T-helper 2 cell (primary cell): ENCODE measurements around the gene LYSMD4.

ENCODE experiments used
- DNase-seq, 5 experiments: peaks; one replicate each; pipeline versions ENCODE4 v3.0.0 to v3.0.0-alpha.2; 2012 to 2022

LYSMD4 gene

GRCh38 chr15:99731336-99732123 lies 1.7 kb downstream of the LYSMD4 start:
- DNase-seq, result no peak

- DNase-seq, result no peak
Observed at GRCh38 chr15:99729920-99730319, 3.3 kb downstream of the LYSMD4 start.

DNA sequence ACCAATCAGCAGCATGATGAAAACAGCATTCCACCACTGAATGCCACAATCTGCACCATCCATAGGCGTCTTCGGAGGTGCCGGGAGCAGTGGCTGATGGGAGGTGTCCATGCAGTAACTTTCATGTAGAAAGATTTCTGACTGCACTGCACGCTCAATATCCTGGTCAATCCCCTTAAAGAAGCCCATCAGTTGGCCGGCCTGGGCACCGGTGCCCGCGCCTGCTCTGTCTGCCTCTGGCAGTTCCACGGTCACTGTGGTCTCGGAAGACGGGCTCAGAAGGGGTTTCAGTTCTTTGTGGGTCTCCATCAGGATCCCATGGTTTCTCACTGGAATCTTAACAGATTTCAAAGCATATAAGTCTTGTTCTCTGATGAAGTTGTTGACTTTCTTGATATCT lies 3.9 kb downstream of the LYSMD4 start:
- no peak for DNase-seq

GRCh38 chr15:99728916-99729315 lies 4.3 kb downstream of the LYSMD4 start:
- DNase-seq, result no peak

DNA sequence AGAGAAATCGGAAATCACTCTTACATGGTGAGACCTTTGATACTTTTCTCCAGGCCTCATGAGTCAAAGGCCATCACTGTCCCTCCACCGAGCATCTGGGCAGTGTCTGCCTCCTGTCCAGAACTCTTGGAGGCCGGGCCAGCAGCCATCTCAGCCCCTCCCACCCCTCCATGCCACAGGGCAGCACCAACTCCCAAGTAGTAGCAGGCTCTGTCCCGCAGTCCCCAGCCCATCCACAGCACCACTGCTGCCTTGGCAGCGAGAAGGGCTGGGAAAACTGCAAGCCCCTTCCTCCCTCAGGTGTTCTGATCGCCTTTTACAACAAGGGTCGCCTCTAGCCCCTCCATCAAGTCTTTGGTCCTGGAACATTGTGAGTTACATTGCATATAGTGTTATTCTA lies 5.5 kb downstream of the LYSMD4 start:
- no peak for DNase-seq

DNA sequence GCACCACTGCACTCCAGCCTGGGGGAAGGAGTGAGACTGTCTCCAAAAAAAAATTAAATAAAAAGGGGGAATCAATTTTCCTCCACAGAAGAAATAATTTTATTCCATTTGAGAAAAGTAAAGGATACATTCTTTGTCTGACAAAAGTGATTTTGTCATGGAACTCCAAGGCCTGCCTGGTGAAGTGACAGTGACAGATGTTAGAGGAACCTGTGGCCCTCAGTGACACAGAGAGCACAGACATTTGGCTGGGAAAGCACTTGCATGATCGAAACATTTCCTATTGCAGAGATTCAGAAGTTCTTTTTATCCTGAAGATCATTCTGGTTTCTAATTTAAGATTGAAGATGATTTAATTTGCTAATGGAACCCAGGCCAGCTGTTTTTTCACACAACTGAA lies 5.9 kb downstream of the LYSMD4 start:
- no peak for DNase-seq

- DNase-seq, result no peak
Observed at GRCh38 chr15:99726333-99726732, 6.9 kb downstream of the LYSMD4 start.

DNA sequence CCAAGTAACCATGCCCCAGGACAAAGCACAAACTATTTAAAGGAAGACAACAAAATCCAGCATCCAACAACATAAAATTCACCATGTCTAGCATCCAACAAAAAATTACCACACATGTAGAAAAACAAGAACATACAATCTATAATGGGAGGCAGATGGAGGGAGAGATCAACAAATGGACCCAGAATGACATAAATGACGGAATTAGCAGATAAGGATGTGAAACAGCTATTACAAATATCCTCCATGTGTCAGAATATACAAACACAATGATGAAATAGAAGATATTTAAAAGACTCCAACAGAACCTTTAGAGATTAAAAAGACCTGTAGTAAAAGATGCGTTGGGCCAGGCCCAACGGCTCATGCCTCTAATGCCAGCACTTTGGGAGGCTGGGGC lies 10.8 kb downstream of the LYSMD4 start:
- no peak for DNase-seq

DNA sequence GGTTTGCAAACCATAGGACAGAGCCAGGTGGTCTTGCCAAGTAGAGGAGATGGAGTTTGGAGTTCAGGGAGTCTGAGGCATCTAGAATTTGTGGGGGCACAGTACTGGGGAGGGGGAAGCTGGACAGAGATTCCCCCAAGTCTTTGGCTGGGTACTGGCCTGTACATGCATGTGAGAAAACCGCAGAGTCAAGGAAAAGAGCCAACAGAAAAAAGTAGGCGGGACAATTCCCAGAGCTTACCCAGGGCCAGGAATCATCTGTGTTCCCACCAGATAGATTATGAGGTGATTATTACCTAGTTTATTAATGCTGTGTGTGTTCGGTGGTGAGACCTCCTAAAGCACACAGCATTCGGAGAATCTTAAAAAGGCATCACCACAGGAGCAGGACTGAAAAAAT lies 11.3 kb downstream of the LYSMD4 start:
- DNase-seq, result no peak

DNA sequence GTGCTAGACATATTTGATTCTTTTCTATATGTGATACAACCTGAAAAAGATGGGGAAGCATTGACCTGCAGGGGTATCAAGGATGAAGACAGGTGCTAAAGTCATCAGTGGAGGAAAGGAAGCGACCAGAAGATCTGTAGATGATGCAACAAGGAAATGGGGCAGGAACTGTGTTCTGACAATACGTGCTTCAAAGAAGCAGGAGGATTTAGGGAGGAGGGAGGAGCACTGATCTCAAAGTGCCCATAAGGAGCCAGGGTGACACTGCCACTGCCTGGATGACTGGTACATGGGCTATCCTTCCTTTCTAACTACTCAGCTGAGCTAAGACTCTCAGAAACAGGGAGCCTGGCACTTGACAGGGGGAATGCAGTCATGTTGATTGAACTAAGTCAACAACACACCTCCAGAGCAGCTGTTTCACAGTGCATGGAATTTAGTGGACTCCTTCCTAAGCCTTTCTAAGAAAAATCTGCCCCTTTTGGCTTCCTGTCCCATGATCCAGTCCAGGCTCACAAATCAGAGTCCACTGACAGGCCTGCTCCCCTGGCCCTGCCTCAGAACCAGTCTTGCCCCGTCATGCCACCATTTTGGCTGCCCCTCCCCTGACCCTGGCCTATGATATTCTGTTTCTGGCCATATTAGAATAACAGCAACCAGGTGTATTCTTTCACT lies 12.0 kb downstream of the LYSMD4 start:
- DNase-seq, result no peak

GRCh38 chr15:99720533-99720932 lies 12.7 kb downstream of the LYSMD4 start:
- no peak for DNase-seq

GRCh38 chr15:99719096-99719541 lies 14.1 kb downstream of the LYSMD4 start:
- no peak for DNase-seq

- no peak for DNase-seq
Observed at GRCh38 chr15:99718421-99718820, 14.8 kb downstream of the LYSMD4 start.

DNA sequence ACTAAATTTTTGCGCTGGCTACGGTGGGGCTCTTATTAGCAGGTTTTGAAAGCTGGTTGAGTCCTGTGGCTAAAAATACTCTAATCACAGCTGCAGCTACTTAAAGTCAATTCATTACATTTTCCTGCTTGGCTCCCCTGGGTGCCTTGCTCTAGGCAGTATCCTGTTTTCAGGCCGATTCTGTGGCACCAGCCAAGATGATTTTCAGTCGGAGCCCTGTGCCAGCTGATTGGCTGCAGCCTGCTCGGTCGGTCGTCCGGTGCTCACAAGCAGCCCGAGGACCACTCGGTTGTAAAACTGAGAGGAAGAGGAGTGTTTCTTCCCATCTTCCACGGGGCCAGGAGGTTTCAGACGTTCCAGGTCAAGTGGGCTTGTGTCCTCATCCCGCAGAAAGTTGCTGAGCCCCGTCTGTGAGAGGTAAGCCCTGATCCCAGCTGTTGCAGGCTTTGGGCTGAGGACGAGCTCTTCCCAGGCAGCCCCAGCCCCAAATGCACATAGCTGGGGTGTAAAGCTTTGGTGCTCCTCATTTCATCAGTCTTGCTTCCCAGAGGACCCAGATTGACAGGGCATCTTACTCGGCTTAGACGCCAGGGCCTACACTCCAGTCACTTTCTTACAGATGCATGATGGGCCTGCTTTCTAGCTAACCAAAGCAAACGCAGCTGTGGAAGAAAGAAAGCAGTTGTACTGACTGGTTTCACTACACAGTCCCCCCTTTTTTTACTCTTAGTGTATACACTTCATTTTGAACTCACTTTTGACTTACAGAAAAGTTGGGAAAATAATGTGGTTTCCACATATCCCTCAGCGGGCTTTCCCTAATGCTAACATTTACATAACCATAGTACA lies 15.9 kb downstream of the LYSMD4 start:
- DNase-seq, result no peak

- DNase-seq, result no peak
Observed at GRCh38 chr15:99716540-99717095, 16.6 kb downstream of the LYSMD4 start.

DNA sequence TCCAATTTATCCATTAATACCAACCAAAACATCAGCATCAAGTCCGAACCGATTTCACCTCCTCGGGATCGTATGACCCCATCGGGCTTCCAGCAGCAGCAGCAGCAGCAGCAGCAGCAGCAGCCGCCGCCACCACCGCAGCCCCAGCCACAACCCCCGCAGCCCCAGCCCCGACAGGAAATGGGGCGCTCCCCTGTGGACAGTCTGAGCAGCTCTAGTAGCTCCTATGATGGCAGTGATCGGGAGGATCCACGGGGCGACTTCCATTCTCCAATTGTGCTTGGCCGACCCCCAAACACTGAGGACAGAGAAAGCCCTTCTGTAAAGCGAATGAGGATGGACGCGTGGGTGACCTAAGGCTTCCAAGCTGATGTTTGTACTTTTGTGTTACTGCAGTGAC lies 20.8 kb downstream of the LYSMD4 start:
- DNase-seq, result no peak

GRCh38 chr15:99711625-99712024 lies 21.6 kb downstream of the LYSMD4 start:
- no peak for DNase-seq

DNA sequence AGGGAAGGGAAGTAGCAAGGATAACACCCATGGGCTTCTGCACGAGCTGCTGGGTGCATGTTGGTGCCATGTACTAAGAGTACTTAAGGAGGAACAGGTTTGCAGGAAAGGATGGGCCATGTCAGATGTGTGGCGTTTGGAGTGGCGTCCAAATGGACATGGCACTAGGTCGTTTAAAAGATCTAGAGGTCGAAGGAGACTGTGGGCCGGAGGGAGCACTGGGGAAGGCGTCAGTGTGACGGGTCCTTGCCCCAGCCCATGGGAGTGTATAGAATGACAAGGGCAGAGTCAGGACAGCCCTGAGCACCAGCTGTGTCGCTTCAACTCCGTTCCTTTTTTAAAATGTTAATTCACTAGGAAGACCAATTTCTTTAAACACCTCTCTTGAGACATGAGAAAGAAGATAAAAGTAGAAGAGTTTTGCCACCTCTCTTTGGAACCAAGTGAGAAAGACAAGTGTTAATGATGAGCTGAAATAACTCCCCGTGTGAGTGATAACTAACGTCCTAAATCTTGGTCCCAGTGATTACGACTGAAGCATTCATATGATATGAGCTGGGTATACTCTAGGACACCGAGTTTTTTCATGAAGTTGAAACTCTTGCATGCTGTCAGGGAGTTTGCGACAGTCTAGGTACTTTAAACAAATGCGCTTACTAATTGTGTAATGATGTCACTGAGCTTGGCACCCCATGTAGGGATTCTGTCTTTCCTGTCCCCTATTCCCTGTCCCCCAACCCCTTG lies 23.8 kb downstream of the LYSMD4 start:
- no peak for DNase-seq

- no peak for DNase-seq
Observed at GRCh38 chr15:99708563-99708962, 24.7 kb downstream of the LYSMD4 start.

GRCh38 chr15:99707473-99708270 lies 25.6 kb downstream of the LYSMD4 start:
- peak in 1 of 5 experiments; percentile 68 for DNase-seq

DNA sequence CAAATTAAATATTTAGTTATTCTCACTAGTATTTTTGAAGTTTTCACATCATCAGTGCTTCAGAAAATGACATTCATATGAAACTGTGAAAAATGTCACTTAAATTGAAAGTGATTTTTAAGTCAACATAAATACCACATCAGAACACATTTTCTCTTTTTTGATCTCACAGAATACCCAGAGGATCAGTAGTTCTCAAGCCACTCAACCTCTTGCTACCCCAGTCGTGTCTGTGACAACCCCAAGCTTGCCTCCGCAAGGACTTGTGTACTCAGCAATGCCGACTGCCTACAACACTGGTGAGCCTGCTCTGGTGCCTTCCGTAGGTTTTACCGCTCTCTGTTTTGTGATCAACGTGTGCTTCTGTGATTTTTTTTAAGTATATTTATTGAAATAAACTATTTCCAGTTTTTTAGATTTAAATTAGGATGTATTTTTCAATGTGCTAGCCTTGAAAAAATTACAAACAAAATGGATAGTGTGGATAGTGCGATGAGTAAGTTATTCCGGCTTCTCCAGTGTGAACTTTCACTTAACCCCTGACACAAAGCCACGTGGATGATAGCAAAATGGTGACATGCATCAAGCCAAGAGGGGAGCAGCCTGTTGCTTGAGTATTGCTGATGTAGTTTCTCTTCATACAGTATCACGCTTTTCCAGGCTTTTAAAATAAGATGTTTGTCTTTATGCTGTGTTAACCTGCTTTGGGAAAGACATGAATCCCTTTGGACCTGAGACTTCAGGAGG lies 26.5 kb downstream of the LYSMD4 start:
- peak in 1 of 5 experiments; percentile 63 for DNase-seq
